CD1c-positive myeloid dendritic cell (primary cell): Measurements from ENCODE around the gene GNG12.
A peak's percentile ranks its signal among the peaks of the same experiment; 100 is the strongest.

Experiments used
- DNase-seq: peaks from one replicate; pipeline ENCODE4 v3.0.0-alpha.2; 2016; ENCODE audit errors: extremely low spot score

The GNG12 gene

DNA sequence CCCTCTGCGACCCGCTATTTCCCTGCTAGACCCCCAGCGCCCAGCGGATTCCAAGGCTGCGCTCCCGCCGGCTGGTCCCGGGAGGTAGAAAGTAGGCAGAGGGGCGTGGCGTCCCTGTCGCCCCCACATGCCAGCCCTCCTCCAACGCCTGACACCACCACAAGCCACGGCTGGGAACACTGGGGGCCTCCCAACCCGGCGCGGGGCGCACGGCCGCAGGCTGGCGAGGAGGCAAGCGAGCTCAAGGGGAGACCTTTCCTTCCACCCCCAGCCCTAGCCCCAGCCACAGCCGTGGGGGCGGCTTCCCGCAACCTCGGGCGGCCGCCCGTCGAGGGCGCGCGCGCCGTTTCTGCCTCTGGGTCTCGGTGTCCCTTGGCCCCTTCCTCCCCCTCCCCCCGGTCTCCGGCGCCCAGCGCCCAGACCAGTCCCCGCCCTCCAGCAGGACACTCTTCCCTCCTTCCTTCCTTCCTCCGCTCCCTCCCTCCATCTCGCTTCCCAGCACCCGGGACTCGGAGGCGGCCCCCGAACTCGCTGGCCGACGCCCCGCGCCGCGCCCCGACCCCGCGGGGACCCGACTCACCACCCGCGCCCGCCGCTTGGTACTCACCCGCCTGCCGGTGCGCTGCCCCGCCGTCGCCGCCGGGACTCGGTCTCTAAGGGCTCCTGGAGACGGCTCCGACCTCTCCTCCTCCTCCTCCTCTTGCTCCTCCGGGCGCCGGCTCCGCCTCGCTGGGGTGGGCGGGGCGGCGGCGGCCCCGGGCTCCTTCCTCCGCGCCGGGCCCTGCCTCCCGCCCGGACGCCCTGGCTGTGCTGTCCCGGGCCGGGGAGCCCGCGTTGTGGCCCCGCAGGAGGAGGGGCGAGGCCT lies at the start of gene GNG12:
GNG12 (minus strand) TSS at position 731 of the 865 bp plus-strand sequence. CDS start 125,781 bp downstream, outside the sequence.
- peak; percentile 17 for DNase-seq

DNA sequence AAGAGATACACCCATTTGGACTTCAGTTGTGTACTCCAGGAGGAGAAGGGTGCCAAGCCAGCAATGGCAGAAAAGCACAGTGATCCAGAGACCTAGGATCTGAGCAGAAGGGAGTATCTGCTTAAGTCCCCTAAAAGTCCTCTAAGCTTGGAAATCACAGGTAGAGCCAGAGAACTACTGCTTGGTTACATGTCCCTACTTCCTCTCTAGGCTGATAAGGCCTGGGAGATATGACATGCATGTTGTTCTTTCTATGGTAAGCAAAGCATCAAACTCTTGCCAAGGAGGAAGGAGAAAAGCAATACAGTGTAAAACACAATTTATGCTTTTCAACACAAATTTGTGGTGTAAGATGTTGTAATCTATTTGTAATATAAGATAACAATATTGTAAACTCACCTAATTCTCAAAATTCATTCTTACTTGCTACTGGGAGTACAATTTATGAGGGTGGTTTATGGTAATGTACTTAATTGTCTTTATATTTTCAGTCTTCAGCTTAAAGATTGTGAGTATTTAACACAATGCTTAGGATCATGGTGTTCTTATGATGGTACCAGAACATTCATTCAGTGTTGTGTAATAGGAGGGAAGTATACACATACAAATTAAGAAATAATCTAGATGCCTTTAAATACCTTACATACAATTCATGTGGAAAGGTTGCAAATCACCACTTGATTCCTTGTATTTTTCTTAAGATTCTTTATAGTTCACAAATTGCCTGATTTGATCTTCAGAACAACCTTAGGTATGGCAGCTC lies 49.1 kb upstream of the GNG12 start:
- no peak for DNase-seq

DNA sequence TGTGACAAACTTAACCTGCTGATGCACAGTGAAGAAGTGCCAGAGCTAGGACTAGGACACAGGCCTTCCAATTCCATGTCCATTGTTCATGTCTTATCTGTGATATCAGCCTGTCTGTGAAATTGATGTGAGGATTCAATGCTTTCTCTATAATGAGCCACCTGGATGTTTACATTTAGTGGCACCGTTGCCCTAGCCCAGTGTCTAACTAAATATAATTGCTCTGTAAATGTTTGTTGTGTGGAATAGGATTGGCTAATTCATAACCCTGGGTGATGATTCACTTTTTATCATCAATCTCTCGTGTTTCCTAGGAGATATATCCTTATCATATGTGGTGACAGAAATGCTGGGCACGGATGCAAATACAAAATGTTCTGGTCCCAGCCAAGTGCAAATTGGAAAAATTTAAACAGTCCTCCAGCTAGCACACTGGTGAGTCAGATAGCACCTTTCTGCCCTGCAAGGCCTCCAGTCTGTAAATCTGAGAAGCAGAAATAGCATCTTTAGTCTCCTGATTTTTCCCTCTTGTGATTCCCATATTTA lies 46.9 kb upstream of the GNG12 start:
- DNase-seq: no peak

DNA sequence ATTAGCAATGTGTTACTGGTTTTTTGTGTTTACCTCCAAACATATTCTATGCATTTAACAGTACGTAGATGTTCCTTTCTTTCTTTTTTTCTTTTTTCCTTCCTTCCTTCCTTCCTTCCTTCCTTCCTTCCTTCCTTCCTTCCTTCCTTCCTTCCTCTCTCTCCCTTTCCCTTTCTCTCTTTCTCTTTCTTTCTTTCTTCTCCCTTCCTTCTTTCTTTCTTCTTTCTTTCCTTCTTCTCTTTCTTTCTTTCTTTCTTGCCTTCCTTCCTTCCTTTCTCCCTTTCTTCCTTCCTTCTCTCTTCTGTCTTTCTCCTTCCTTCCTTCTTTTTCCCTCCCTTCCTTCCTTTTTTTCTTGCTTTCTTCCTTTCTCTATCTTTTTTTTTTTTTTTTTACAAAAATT lies 46.2 kb upstream of the GNG12 start:
- DNase-seq: no peak

DNA sequence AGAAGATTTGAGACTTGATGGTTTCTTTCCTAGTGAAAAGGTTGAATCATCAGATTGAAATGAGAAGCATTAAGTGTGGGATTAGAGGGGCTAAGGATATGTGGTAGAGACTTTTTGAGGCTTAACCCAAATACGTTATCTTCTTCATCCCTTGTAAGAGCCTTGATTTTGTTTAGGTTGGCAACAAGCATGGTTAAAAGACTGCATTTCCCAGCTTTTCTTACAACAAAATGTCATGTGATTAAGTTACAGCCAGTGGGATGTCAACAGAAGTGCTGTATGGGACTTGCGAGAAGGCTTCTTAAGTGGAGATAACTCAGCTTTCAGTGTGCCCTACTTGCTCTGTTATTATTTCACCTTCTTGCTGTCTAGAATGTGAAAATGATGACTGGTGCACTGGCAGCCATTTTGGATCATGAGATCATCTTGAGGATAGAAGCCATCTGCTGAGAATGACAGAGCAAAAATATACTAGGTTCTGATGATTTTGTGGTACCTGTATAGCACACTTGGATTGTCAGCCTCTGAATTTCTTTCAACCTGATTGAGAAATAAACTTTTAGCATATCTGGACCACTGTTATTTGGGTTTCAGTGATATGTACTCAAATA lies 41.3 kb upstream of the GNG12 start:
- no peak for DNase-seq

DNA sequence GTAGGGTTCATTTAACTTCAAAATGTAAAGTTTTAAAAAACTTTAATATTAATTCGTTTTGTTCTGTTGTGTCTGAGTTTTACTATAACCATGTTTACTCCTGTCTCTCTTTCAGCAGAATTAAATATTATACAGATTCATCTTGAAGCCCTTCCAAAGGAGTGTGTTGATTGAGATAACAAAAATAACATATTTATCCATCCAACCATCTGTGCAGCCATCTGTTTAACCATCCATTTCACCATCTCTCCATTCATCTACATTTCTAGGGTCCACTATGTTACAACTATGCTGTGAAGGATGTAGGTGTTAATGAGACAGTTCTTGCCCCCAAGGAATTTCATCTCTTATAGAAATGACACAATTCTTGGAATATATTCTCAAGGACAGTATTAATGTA lies 36.0 kb upstream of the GNG12 start:
- no peak for DNase-seq

DNA sequence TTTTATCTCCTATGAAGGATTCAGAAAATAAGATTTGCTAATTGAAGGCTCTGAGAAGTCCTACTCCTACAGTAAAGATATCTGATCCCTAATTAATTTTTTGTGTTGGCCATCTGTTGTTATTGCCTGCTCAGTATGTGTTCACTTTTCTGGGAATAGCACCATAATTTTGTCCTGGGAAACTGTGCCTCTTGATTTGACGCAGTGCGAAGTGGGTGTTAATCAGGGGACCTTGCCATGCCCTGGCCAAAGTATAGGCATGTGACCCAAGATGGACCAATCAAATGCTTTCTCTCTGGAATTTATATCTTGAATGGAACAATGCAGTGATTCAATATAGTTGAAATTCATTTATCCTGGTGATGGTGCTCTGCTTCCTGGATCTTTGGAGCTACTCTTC lies 30.4 kb upstream of the GNG12 start:
- DNase-seq: no peak

DNA sequence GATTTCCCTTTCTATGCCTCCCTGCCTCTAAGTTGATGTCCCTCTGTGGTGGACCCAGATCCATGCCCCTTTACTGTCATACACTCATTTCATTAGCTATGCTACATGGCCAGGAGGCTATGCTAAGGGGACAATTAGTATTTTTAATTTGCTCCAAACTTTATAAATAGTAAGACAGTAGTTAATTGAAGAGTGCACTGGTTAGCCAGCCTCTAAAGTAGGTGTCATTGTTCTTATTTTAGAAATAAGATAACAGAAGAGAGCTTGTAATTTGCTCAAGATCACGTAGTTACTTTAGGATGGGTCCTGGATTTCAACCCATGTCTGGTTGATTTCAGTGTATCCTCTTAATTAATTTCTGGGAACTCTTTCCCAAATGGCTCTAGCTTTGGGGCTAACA lies 29.4 kb upstream of the GNG12 start:
- DNase-seq: no peak

DNA sequence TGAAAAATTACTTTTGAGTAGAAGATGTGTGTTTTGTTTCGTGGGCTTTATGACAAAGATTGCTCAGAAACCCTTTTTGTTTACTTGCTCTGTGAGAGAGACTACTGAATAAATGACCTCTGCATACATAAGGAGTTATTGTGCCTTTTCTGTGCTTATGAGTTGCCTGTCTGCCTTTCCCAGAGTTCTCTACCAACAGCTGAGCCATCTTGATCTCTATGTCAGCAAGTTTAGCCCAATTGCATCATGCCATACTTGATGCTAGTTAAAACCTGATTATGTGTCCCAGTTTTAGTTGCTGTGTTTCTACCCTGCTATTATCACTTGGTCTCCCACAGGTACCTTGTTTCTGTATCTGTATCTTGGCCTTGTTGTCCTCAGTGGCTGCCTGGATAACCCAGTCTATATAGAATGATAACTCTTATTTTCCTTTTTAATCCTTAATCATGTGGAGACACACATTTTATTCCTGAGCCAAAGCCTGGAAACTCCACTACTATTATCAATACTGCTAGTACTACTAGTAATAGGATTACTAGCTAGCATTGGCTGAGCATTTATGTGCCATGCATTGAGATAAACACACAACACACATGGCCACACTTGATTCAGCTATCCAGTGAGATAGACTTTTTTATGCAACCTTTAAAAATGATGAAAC lies 28.7 kb upstream of the GNG12 start:
- no peak for DNase-seq

DNA sequence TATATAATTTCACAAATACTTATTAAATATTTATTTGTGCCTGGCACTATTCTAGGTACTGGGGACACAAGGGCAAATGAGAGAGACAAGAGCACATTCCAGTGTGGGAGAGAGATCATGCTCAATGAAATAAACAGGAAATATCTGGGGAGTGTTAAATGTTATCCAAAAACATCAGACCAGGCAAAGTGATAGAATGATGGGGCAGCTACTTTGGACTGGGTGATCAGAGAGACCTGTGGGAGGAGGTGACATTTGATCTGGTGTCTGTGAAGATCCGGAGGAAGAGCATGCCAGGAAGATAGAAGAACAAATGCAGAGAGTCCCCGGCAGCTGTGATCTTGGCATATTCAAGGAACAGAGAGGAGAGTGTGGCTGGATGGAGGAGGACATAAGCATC lies 27.5 kb upstream of the GNG12 start:
- no peak for DNase-seq

DNA sequence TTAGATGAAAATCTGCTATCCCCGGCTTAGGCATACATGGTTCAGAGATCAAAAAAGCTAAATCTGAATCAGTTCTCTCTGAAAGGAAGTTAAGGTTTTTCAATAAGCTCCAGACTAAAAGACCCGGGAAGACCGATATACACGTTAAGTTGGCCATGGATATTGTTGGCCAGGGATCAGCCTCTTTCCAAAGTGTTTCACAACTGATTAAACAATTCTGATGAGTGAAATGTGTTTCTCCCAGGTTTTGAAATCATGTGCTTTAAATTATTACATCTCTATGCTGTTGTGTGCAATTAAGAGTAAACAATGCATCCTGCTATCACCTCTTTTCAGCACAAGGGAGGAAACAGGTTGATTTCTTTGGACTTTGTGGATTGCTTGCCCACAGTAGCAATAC lies 23.7 kb upstream of the GNG12 start:
- no peak for DNase-seq

DNA sequence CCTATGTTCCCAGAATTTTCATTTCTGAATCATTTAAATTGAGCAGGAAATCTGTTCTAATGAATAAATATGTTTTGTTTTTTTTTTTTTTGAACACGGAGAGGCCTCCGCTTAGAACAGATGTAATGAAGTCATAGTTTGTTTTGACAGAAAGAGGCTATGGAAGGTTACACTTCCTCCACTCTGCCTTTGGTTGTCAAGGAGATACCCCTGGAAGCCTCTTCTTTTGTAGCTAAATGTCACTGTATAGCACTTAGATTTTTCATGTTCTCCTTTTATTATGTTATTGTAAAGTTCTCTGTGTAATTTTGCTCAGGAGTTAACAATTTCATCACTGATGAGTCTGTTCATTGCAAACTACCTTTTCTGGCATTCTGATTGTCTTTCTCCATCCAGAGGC lies 22.7 kb upstream of the GNG12 start:
- no peak for DNase-seq

DNA sequence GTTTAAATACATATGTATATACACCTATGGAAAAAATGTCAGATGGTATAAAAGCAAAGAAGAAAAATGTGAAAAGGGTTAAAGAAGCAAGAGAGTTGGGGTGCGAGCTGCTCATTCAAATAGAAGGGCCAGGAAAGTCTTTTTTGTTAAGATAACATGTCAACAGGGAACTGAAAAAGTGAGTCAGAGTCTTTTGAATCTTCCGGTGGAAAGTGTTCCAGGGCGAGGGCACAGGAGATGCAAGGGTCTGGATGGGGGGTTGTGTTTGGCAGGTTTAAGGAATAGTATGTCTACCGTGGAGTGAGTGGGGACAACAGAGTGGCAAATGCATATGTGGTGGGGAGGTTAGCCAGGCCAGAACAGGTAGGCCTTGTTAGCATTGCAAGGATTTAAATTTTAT lies 22.2 kb upstream of the GNG12 start:
- DNase-seq: no peak

DNA sequence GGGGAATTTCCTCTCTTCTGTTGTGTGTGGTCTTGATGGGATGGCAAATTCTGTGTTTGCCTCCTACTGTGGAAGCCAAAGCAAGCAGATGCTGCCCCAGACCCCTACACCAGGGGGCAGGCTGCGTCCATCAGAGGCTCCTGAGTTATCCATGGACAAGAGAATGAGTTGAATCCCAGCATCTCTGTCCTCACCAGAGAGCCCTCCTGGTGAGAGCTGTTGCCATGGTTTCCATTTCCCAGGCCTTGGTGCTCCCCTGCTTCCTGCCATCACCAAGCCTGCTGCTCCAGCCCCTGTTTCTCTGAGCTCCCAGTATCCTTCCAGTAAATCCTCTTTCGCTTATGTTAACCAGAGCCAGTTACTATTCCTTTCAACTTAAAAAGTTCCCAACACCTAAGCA lies 20.4 kb upstream of the GNG12 start:
- peak; percentile 14 for DNase-seq

DNA sequence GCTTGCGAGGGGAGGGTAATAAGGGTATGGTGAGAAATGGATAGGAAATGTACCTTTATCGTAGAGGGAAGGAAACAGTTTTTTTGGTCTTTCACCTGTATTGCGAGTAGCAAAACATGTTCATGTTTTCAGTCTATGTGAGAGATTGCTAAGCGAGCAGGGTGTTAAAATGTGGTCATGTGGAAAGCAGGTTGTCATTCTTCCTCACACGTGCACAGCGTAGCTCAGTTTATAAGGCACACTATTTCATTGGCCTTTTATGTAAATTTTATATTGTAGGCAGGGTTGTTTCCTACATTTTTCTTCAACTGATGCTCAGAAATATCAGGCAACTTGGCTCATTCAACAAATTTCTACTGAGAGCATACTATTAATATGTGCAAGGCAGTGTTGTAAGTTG lies 18.5 kb upstream of the GNG12 start:
- DNase-seq: no peak

DNA sequence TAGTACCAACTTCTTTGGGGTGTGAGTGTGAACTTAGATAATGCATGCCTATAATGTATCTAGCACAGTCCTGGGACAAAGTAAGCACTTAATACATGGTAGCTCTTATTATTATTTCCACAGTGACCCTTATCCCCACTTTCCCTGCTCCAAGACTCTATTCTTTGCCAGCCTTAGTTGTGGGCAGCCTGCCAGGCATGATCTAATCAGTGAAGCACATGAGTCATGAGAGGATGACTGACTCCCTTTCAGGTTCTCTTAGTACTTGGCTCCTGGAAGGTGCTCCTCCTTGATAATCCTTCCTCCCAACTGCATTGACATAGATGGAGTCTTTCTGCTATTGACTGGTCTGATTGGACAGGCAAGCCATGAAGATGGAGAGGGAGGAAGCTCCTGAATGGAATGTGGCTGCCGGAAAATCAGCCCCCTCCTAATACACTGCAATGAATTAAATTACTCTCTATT lies 17.4 kb upstream of the GNG12 start:
- DNase-seq: peak; percentile 9

DNA sequence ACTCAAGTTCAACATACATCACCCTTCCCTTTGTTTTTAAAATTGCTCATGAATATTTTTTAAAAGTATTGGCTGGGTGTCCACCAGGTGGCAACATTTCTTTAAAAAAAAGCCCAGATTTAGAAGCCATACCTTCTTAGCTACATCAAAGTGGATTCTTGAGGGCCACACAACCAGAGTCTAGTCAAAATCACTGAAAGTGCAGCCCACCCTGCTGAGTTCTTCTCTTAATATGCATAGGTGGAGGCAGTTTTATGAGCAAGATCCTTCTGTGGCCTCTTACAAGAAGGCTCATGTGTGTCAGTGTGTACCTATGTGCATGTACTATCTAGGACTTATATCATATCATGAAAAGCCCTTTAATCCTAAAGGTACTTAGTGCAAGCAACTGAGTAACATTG lies 16.9 kb upstream of the GNG12 start:
- peak; percentile 11 for DNase-seq

DNA sequence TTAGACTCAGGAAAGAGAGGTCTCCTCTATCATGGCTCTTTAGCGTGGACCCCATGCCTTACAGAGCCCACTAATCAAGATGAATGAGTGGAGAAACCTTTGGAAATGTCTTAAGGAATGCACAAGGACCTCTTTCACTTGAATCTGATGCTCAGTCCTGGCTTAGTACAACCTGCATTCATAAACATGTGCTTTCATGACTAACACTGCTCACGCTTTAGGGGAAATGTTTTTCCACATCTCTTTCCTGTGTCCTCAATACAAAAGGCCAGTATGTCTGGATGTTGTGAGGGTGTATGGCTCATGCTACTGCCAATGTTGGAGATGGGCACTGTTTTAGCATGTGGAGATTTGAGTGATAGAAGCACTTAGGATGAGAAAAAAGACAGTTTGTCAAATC lies 14.2 kb upstream of the GNG12 start:
- no peak for DNase-seq

DNA sequence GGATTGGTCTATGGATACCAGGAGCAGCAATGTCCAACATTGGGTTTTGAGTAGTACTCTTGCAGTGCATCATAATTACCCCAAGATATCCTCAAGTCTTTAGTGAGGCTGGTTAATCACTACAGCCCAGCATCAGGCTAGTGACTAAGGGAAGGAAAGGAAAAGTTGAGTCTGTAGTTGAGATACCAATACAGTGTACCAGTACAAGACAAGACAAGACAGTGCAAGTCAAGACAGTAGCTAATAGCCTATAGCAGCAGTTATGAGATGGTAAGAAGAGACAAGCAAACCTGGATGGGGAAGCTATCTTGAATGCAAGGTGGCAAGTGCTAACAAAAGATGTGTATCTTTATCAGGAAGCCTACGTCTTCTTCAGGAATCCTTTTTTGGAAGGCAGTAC lies 13.3 kb upstream of the GNG12 start:
- DNase-seq: no peak

DNA sequence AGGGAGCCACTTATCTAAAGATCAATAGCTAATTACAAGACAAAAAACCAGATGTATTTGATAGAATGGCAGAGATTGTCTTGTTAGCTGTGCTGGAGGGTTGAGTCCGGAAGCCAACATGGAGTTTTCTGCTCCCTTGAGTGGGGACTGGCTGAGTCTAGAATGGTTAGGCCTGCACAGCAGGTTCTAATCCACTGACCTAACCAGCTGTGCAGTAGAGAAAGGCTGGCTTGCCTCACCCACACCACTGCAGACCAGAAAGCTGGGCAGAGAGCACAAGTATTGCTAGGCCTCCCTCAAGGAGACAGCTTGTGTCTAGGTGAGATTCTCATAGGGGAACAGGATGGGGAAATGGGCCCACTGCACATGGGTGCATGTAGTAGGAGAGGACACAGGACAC lies 11.7 kb upstream of the GNG12 start:
- no peak for DNase-seq

DNA sequence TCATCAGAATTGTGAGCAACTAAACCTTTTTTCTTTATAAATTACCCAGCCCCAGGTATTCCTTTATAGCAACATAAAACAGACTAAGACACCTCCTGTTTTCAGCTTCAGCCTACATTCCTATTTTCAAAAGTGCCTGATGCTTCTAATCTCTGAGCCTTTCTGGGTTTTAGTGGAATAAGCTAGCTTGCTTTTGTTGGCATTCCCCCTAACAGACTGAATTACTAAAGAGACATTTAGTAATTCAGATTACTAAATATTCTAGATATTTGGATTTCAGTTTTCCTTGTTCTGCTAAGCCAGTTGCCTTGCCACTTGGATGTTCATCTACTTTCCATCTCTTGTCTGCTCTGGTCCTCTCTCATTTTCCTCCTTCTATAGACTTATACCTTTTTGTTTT lies 10.5 kb upstream of the GNG12 start:
- DNase-seq: no peak

DNA sequence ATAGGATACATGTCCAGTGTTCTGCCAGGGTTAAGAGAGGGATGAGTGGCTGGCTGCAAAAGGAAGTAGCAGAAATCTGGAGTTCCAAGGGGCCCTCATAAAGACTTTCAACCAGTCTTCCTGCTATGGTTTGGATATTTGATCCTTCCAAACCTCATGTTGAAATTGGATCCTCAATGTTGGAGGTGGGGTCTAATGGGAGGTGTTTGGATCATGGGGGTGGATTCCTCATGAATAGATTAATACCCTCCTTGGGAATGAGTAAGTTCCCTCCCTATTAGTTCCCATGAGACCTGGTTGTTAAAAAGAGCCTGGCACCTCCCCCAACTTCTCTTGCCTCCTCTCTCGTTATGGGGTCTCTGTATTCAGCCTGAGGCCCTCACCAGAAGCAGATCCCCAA lies 10.1 kb upstream of the GNG12 start:
- no peak for DNase-seq
